HEK293T (cell line): ENCODE data around the gene GGT6.

Experiments
- BHLHE40 ChIP-seq: fragments of 450-650 bp; IDR thresholded peaks from 2 replicates; pipeline ENCODE4 v1.6.1; 2016; ENCODE audit warnings: mild to moderate bottlenecking, moderate library complexity, borderline replicate concordance
- SP1 ChIP-seq: fragments of 450-650 bp; IDR thresholded peaks from 2 replicates; pipeline ENCODE4 v1.6.1; 2017
- TARDBP ChIP-seq: fragments of 450-650 bp; IDR thresholded peaks from 2 replicates; pipeline ENCODE4 v1.6.1; 2016
- ZNF384 ChIP-seq: fragments of 450-650 bp; IDR thresholded peaks from 2 replicates; pipeline ENCODE4 v1.6.1; 2016
- TF ChIP-seq, protein P1 (sequence below): fragments of 450-650 bp; IDR thresholded peaks from 2 replicates; pipeline ENCODE4 v1.6.1; 2016

DNA sequence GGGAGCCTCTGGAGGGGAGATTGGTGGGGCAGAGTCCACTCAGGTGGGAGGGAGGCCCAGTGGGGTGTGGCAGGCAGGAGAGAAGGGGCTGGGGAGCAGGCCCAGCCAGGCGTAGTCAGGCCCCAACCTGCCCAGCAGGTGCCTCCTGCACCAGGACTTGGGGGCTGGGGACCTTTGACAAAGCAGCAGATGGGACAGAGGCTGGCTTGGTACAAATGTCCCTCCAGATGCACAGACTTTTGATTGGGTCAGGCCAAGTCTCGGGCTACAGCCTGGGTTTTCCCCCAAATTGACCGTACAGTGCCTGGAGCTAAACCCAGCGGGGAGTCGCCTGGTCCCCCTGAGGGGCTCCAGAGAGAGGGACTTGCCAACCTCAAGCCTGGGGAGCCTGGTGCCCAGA, 411 bp downstream of the GGT6 start:
- TF ChIP-seq ZNF384 (no peak), TARDBP (no peak), BHLHE40 (no peak), SP1 (no peak)
- TF ChIP-seq, protein P1, sequence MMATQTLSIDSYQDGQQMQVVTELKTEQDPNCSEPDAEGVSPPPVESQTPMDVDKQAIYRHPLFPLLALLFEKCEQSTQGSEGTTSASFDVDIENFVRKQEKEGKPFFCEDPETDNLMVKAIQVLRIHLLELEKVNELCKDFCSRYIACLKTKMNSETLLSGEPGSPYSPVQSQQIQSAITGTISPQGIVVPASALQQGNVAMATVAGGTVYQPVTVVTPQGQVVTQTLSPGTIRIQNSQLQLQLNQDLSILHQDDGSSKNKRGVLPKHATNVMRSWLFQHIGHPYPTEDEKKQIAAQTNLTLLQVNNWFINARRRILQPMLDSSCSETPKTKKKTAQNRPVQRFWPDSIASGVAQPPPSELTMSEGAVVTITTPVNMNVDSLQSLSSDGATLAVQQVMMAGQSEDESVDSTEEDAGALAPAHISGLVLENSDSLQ: no peak
